ENCODE results near the gene CABP1. TPM values are rescaled to one million over a fixed set of nuclear protein-coding genes. Genes with fewer than 3 reads are reported as not detected.

The CABP1 gene
- total and polyA plus RNA-seq, 2 experiments from 2014 or later: not detected

DNA sequence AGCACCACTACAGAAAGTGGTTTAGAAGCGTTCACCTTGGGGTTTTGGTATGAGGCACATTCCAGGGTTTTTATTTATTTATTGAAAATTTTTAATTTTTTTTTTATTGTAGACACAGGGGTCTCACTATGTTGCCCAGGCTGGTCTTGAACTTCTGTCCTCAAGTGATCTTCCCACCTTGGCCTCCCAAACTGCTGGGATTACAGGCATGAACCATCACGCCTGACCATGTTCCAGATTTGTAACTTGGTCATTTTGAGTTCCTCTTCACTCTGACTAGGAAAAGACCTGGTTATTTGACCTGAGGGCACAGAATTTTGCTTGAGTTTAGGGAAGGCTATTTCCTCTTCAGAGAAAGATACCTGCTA lies 49.6 kb downstream of the CABP1 start:
- TF ChIP-seq, protein P1, sequence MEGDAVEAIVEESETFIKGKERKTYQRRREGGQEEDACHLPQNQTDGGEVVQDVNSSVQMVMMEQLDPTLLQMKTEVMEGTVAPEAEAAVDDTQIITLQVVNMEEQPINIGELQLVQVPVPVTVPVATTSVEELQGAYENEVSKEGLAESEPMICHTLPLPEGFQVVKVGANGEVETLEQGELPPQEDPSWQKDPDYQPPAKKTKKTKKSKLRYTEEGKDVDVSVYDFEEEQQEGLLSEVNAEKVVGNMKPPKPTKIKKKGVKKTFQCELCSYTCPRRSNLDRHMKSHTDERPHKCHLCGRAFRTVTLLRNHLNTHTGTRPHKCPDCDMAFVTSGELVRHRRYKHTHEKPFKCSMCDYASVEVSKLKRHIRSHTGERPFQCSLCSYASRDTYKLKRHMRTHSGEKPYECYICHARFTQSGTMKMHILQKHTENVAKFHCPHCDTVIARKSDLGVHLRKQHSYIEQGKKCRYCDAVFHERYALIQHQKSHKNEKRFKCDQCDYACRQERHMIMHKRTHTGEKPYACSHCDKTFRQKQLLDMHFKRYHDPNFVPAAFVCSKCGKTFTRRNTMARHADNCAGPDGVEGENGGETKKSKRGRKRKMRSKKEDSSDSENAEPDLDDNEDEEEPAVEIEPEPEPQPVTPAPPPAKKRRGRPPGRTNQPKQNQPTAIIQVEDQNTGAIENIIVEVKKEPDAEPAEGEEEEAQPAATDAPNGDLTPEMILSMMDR (IDR thresholded peaks at IDR 0.05; ENCODE audit: low read depth, low read length): no peak

DNA sequence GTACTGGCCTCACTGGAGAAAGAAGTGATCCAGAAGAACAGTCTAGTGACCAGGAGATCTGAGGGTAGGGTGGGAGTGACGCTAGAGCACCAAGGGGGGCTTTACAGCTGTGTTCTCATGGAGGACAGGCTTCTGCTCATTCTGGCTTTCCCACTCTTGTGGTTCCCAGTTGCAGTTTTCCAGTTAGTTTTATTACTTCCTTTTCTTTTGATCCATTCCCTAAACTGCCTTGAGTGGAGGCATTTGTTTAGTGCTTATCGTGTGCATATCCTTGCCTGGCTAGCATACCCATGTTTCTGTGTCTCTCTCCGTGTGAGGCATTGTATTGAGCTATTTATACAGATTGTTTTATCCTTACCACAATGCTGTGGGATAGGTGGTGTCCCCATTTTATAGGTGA lies 50.6 kb downstream of the CABP1 start:
- TF ChIP-seq, protein P1 (IDR thresholded peaks at IDR 0.05; ENCODE audit: low read depth, low read length): no peak
- Histone ChIP-seq H3K27ac (no peak overlapping the region), H3K4me3 (no peak overlapping the region), H3K9me3 (ENCODE audit: low read depth) (no peaks in the 10 kb centered on the region), H3K36me3 (peaks cover 18% of the 10 kb centered on the region), H3K27me3 (no peaks in the 10 kb centered on the region), H3K4me1 (ENCODE audit: low read depth) (peaks cover 25% of the 10 kb centered on the region)
- DNase-seq (ENCODE audit: low read depth in 1 of 2, low spot score in 1 of 2): no peak

More for the DNA sequence above, 49.6 kb downstream of the CABP1 start:
- Histone ChIP-seq H3K27ac (no peak overlapping the region), H3K9me3 (ENCODE audit: low read depth) (no peaks in the 10 kb centered on the region), H3K4me3 (no peak overlapping the region), H3K27me3 (no peaks in the 10 kb centered on the region), H3K36me3 (peaks cover 9% of the 10 kb centered on the region), H3K4me1 (ENCODE audit: low read depth) (peaks cover 25% of the 10 kb centered on the region)
- DNase-seq (ENCODE audit: low read depth in 1 of 2, low spot score in 1 of 2): no peak

DNA sequence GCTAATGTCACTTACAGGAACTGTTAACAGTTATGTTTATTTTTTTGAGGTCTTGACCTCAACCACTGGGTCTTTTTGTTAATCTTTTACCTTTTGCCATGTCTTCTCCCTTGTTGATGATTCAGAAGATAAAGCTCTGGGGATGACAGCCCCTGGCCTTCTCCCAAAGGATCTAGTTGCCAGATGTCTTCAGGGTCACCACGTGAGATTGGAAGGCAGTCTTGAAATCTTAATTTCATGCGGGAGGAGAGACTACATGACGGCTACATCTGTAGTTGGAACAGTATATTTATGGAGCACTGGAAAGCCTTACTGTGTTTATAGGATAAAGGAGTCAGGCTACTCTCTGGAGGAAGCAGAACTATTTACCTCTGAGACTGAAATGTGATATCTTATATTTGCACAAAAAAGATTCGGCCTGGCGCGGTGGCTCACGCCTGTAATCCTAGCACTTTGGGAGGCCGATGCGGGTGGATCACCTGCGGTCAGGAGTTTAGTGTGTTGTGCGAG lies 52.2 kb downstream of the CABP1 start:
- TF ChIP-seq, protein P1 (IDR thresholded peaks at IDR 0.05; ENCODE audit: low read depth, low read length): no peak
- Histone ChIP-seq H3K36me3 (peaks cover 34% of the 10 kb centered on the region), H3K4me1 (ENCODE audit: low read depth) (peaks cover 25% of the 10 kb centered on the region), H3K27ac (no peak overlapping the region), H3K4me3 (no peak overlapping the region), H3K27me3 (no peaks in the 10 kb centered on the region), H3K9me3 (ENCODE audit: low read depth) (no peaks in the 10 kb centered on the region)
- no peak for DNase-seq (ENCODE audit: low read depth in 1 of 2, low spot score in 1 of 2)

DNA sequence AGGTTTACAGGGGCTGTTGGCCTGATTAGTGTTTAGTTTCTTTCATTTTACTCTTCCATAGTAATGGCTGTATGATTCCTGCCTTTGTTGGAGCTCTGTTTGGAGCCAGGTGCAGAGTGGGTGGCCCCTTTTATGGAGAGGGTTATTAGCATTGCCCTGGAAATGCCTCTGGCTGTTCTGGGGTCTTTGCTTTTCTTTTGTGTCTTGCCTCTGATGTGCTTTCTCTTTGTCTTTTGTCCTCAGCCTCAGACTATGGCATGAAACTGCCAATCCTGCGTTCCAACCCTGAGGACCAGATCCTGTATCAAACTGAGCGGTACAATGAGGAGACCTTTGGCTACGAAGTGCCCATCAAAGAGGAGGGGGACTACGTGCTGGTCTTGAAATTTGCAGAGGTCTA lies 53.4 kb downstream of the CABP1 start:
- Histone ChIP-seq H3K27ac (no peak overlapping the region), H3K4me3 (no peak overlapping the region), H3K36me3 (peaks cover 37% of the 10 kb centered on the region), H3K9me3 (ENCODE audit: low read depth) (no peaks in the 10 kb centered on the region), H3K27me3 (no peaks in the 10 kb centered on the region), H3K4me1 (ENCODE audit: low read depth) (peaks cover 16% of the 10 kb centered on the region)
- TF ChIP-seq, protein P1 (IDR thresholded peaks at IDR 0.05; ENCODE audit: low read depth, low read length): no peak
- DNase-seq (ENCODE audit: low read depth in 1 of 2, low spot score in 1 of 2): no peak

DNA sequence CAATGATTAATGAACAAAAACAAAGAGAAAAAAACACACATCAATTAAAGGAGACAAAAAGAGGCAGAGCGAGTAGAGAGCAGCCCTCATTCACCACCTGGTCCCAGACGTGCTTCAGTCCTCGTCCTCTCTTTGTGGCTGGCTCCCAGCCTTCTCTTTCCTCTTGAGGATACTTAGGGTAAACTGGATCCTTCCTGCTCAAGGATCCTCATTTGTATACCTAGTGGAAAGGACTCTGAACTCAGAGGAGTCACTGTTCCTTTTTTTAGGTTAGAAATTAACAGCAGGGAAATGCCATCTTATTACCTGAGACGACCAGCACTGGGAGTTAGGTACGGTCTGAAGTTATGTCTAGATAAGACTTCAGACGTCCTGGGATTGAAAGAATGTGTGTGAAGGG lies 56.2 kb downstream of the CABP1 start:
- Histone ChIP-seq H3K27me3 (no peaks in the 10 kb centered on the region), H3K27ac (no peak overlapping the region), H3K36me3 (peaks cover 53% of the 10 kb centered on the region), H3K4me1 (ENCODE audit: low read depth) (no peaks in the 10 kb centered on the region), H3K4me3 (no peak overlapping the region), H3K9me3 (ENCODE audit: low read depth) (no peaks in the 10 kb centered on the region)
- DNase-seq (ENCODE audit: low read depth in 1 of 2, low spot score in 1 of 2): no peak
- TF ChIP-seq, protein P1 (IDR thresholded peaks at IDR 0.05; ENCODE audit: low read depth, low read length): no peak

GRCh38 chr12:120697344-120697743 lies 56.9 kb downstream of the CABP1 start:
- Histone ChIP-seq H3K9me3 (ENCODE audit: low read depth) (no peaks in the 10 kb centered on the region), H3K27me3 (no peaks in the 10 kb centered on the region), H3K27ac (no peak overlapping the region), H3K4me1 (ENCODE audit: low read depth) (no peaks in the 10 kb centered on the region), H3K36me3 (peaks cover 53% of the 10 kb centered on the region), H3K4me3 (no peak overlapping the region)
- DNase-seq (ENCODE audit: low read depth in 1 of 2, low spot score in 1 of 2): no peak
- TF ChIP-seq, protein P1 (IDR thresholded peaks at IDR 0.05; ENCODE audit: low read depth, low read length): no peak
